Duodenal mucosa (tissue), 2 donors: Measurements from ENCODE around the gene PCDHA2.
"Not testable (repeated sequence)": the region's sequence is repeated elsewhere in the genome, so short reads cannot be mapped to it uniquely, and the experiment has no call there.

Source experiments
- H3K27ac ChIP-seq: one replicate; pipeline ENCODE4 v1.7.0; 2013; ENCODE audit warnings: low read depth, low read length
- H3K27me3 ChIP-seq, 2 donors: one replicate each; pipeline ENCODE4 v1.7.0; 2013; ENCODE audit warnings: low read length in 2 of 2, control low read depth in 1 of 2; ENCODE audit not compliant: insufficient read depth in 2 of 2, control insufficient read depth in 1 of 2
- H3K36me3 ChIP-seq, 2 donors: one replicate each; pipeline ENCODE4 v1.7.0; 2013; ENCODE audit warnings: low read length in 2 of 2, control low read depth in 1 of 2; ENCODE audit not compliant: insufficient read depth in 2 of 2, control insufficient read depth in 1 of 2
- H3K4me1 ChIP-seq, 2 donors: one replicate each; pipeline ENCODE4 v1.7.0; 2013; ENCODE audit warnings: low read length in 2 of 2, control low read depth in 1 of 2; ENCODE audit not compliant: insufficient read depth in 2 of 2, control insufficient read depth in 1 of 2
- H3K4me3 ChIP-seq, 2 donors: one replicate each; pipeline ENCODE4 v1.7.0; 2013; ENCODE audit warnings: low read length in 2 of 2, low read depth in 1 of 2
- H3K9ac ChIP-seq, 2 donors: one replicate each; pipeline ENCODE4 v1.7.0; 2013; ENCODE audit warnings: low read length in 2 of 2, low read depth in 1 of 2
- H3K9me3 ChIP-seq, 2 donors: one replicate each; pipeline ENCODE4 v1.7.0; 2013; ENCODE audit warnings: low read length in 2 of 2, control low read depth in 1 of 2; ENCODE audit not compliant: control insufficient read depth in 1 of 2

The PCDHA2 gene

GRCh38 chr5:140794595-140795258 lies at the start of gene PCDHA2:
Gene PCDHA2, plus strand, starts transcription at chr5:140794852.
- Histone ChIP-seq H3K4me1 (no peaks in the 10 kb centered on the region), H3K27me3 (no peaks in the 10 kb centered on the region), H3K36me3 (no peaks in the 10 kb centered on the region), H3K4me3 (peak within 1 kb of the TSS in 1 of 2 donors; percentile 8), H3K9me3 (peaks cover 24% of the 10 kb centered on the region in 2 donors), H3K27ac (no peak within 1 kb of the TSS), H3K9ac (no peak within 1 kb of the TSS)

- H3K9ac ChIP-seq = no peak overlapping the region
- H3K4me1 ChIP-seq = no peaks in the 10 kb centered on the region
- no peak overlapping the region for H3K4me3 ChIP-seq
- no peaks in the 10 kb centered on the region for H3K36me3 ChIP-seq
- no peaks in the 10 kb centered on the region for H3K27me3 ChIP-seq
- peaks cover 39 to 45% of the 10 kb centered on the region in 2 donors for H3K9me3 ChIP-seq
- no peak overlapping the region for H3K27ac ChIP-seq
These were observed 41.1 kb upstream of the PCDHA2 start for GRCh38 chr5:140753561-140753960.

- Histone ChIP-seq H3K9me3 (peaks cover 53 to 66% of the 10 kb centered on the region in 2 donors), H3K36me3 (no peaks in the 10 kb centered on the region), H3K27ac (no peak overlapping the region), H3K9ac (no peak overlapping the region), H3K27me3 (no peaks in the 10 kb centered on the region), H3K4me1 (no peaks in the 10 kb centered on the region), H3K4me3 (no peak overlapping the region)
These were observed 30.3 kb upstream of the PCDHA2 start for GRCh38 chr5:140764177-140764973.

GRCh38 chr5:140767444-140767843 lies 27.2 kb upstream of the PCDHA2 start:
- Histone ChIP-seq H3K4me1 (no peaks in the 10 kb centered on the region), H3K27me3 (no peaks in the 10 kb centered on the region), H3K4me3 (no peak overlapping the region), H3K9me3 (peaks cover 55 to 78% of the 10 kb centered on the region in 2 donors), H3K36me3 (no peaks in the 10 kb centered on the region), H3K27ac (no peak overlapping the region), H3K9ac (no peak overlapping the region)

- Histone ChIP-seq H3K36me3 (no peaks in the 10 kb centered on the region), H3K27ac (no peak overlapping the region), H3K4me1 (no peaks in the 10 kb centered on the region), H3K27me3 (no peaks in the 10 kb centered on the region), H3K9ac (no peak overlapping the region), H3K4me3 (no peak overlapping the region), H3K9me3 (peaks cover 30 to 35% of the 10 kb centered on the region in 2 donors)
These were observed 14.1 kb upstream of the PCDHA2 start for GRCh38 chr5:140780512-140780911.

- no peak within 1 kb of the TSS for H3K27ac ChIP-seq
- H3K27me3 ChIP-seq = no peaks in the 10 kb centered on the region
- H3K9me3 ChIP-seq = peaks cover 37 to 45% of the 10 kb centered on the region in 2 donors
- no peaks in the 10 kb centered on the region for H3K4me1 ChIP-seq
- no peak within 1 kb of the TSS for H3K4me3 ChIP-seq
- no peak within 1 kb of the TSS for H3K9ac ChIP-seq
- no peaks in the 10 kb centered on the region for H3K36me3 ChIP-seq
These were observed 8.6 kb upstream of the PCDHA2 start, which contains the start of gene PCDHA1 for GRCh38 chr5:140785905-140786686. Gene PCDHA1, plus strand, starts transcription at chr5:140786140.

- H3K36me3 ChIP-seq, H3K27me3 ChIP-seq, H3K4me3 ChIP-seq, H3K27ac ChIP-seq, H3K9ac ChIP-seq, H3K4me1 ChIP-seq: not testable (repeated sequence)
- H3K9me3 ChIP-seq = peaks cover 35 to 38% of the 10 kb centered on the region in 2 donors
These were observed 7.2 kb upstream of the PCDHA2 start for GRCh38 chr5:140787422-140787821.

- H3K4me3 ChIP-seq, H3K27me3 ChIP-seq: not testable (repeated sequence)
These were observed 6.7 kb upstream of the PCDHA2 start for GRCh38 chr5:140787849-140788504.

GRCh38 chr5:140791089-140791488 lies 3.6 kb upstream of the PCDHA2 start:
- no peaks in the 10 kb centered on the region for H3K4me1 ChIP-seq
- no peak overlapping the region for H3K4me3 ChIP-seq
- H3K9me3 ChIP-seq = peaks cover 28 to 37% of the 10 kb centered on the region in 2 donors
- no peak overlapping the region for H3K27ac ChIP-seq
- H3K27me3 ChIP-seq = no peaks in the 10 kb centered on the region
- H3K36me3 ChIP-seq = no peaks in the 10 kb centered on the region
- no peak overlapping the region for H3K9ac ChIP-seq

More at GRCh38 chr5:140787849-140788504, 6.7 kb upstream of the PCDHA2 start:
- not testable (repeated sequence) for H3K9ac ChIP-seq, H3K36me3 ChIP-seq, H3K4me1 ChIP-seq, H3K27ac ChIP-seq
- peaks cover 29 to 37% of the 10 kb centered on the region in 2 donors for H3K9me3 ChIP-seq
